ENCODE results near the gene RLF.
A peak's percentile ranks its signal among the peaks of the same experiment; 100 is the strongest.

RLF gene

GRCh38 chr1:40257688-40258444 is 96.7 kb downstream of the RLF start, which contains the start of gene ZMPSTE24:
Gene ZMPSTE24, plus strand, starts transcription at chr1:40258236. Its CDS starts 36 bp downstream, at chr1:40258272.
- DNase-seq (ENCODE audit: low read depth): peak; percentile 99
- peak within 1 kb of the TSS; percentile 99 for H3K4me3 ChIP-seq (replicated peaks; ENCODE audit: low read depth, low read length)
- no peak for TF ChIP-seq CTCF (IDR thresholded peaks at IDR 0.05; ENCODE audit: low read length, missing control alignments)

GRCh38 chr1:40258445-40258769 is 97.2 kb downstream of the RLF start:
- peak overlapping the region; percentile 99 for H3K4me3 ChIP-seq (replicated peaks; ENCODE audit: low read depth, low read length)
- DNase-seq (ENCODE audit: low read depth): peak; percentile 36
- TF ChIP-seq CTCF (IDR thresholded peaks at IDR 0.05; ENCODE audit: low read length, missing control alignments): no peak

- no peak for TF ChIP-seq CTCF (IDR thresholded peaks at IDR 0.05; ENCODE audit: low read length, missing control alignments)
- DNase-seq (ENCODE audit: low read depth): no peak
- no peak overlapping the region for H3K4me3 ChIP-seq (replicated peaks; ENCODE audit: low read depth, low read length)
These were observed 103.2 kb downstream of the RLF start for GRCh38 chr1:40264354-40264781.

- no peak overlapping the region for H3K4me3 ChIP-seq (replicated peaks; ENCODE audit: low read depth, low read length)
- TF ChIP-seq CTCF (IDR thresholded peaks at IDR 0.05; ENCODE audit: low read length, missing control alignments): no peak
- DNase-seq (ENCODE audit: low read depth): no peak
These were observed 104.1 kb downstream of the RLF start for GRCh38 chr1:40265298-40265697.

- TF ChIP-seq CTCF (IDR thresholded peaks at IDR 0.05; ENCODE audit: low read length, missing control alignments): no peak
- no peak overlapping the region for H3K4me3 ChIP-seq (replicated peaks; ENCODE audit: low read depth, low read length)
- no peak for DNase-seq (ENCODE audit: low read depth)
These were observed 104.7 kb downstream of the RLF start for GRCh38 chr1:40265919-40266318.

GRCh38 chr1:40266786-40267535 is 105.8 kb downstream of the RLF start:
- DNase-seq (ENCODE audit: low read depth): no peak
- H3K4me3 ChIP-seq (replicated peaks; ENCODE audit: low read depth, low read length): no peak overlapping the region
- TF ChIP-seq CTCF (IDR thresholded peaks at IDR 0.05; ENCODE audit: low read length, missing control alignments): no peak
